IgD-negative memory B cell (primary cell): ENCODE measurements around the gene SLC12A4. TPM values are rescaled to one million over a fixed set of nuclear protein-coding genes. Genes with fewer than 3 reads are reported as not detected.
"Not testable (repeated sequence)": the region's sequence is repeated elsewhere in the genome, so short reads cannot be mapped to it uniquely, and the experiment has no call there.

Source experiments
- H3K27ac Mint-ChIP-seq, 3 donors: one replicate each; pipeline ENCODE4 v1.8.0; 2020 to 2022; ENCODE audit warnings: mild to moderate bottlenecking in 3 of 3, mixed read lengths in 3 of 3, moderate library complexity in 1 of 3
- H3K27me3 Mint-ChIP-seq: one replicate; pipeline ENCODE4 v1.8.0; 2021; ENCODE audit warnings: mixed read lengths
- H3K36me3 Mint-ChIP-seq: one replicate; pipeline ENCODE4 v1.8.0; 2020; ENCODE audit warnings: mild to moderate bottlenecking, mixed read lengths
- H3K4me1 Mint-ChIP-seq, 3 donors: one replicate each; pipeline ENCODE4 v1.8.0; 2020 to 2022; ENCODE audit warnings: mixed read lengths in 3 of 3, mild to moderate bottlenecking in 1 of 3
- H3K4me3 Mint-ChIP-seq, 4 donors: one replicate each; pipeline ENCODE4 v1.8.0; 2020 to 2022; ENCODE audit warnings: mild to moderate bottlenecking in 4 of 4, mixed read lengths in 4 of 4, moderate library complexity in 3 of 4
- H3K9me3 Mint-ChIP-seq, 3 donors: one replicate each; pipeline ENCODE4 v1.8.0; 2020 to 2021; ENCODE audit warnings: mixed read lengths in 3 of 3, mild to moderate bottlenecking in 1 of 3
- polyA plus RNA-seq: library from polyadenylated mRNA; unstranded; fragments of 300-500 nt; fragmentation: Illumina TruSeq; gene quantifications from one replicate; pipeline ENCODE4 v1.2.3, GENCODE V29; 2021

SLC12A4 gene
- polyA plus RNA-seq, 1 donor from 2014 or later: 3.9 TPM

- Mint-ChIP-seq H3K27me3 (no peaks in the 10 kb centered on the region), H3K36me3 (no peaks in the 10 kb centered on the region), H3K4me3 (peak overlapping the region in 1 of 4 donors; percentile 14), H3K9me3 (no peaks in the 10 kb centered on the region), H3K4me1 (peaks cover 5 to 12% (median 7%) of the 10 kb centered on the region in 3 donors), H3K27ac (peak overlapping the region in 1 of 3 donors; percentile 39)
Observed at GRCh38 chr16:67975321-67976105, 7.1 kb upstream of the SLC12A4 start.

DNA sequence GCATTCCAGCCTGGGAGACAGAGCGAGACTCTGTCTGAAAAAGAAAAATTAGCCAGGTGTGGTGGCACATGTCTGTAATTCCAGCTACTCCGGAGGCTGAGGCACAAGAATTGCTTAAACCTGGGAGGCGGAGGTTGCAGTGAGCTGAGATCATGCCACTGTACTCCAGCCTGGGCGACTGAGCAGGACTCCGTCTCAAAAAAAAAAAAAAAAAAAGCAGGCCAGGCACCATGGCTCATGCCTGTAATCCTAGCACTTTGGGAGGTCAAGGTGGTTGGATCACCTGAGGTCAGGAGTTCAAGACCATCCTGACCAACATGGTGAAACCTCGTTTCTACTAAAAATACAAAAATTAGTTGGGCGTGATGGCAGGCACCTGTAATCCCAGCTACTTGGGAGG lies 3.8 kb upstream of the SLC12A4 start:
- not testable (repeated sequence) for H3K4me3 Mint-ChIP-seq, H3K9me3 Mint-ChIP-seq, H3K27ac Mint-ChIP-seq, H3K36me3 Mint-ChIP-seq, H3K27me3 Mint-ChIP-seq
- H3K4me1 Mint-ChIP-seq: peaks cover 12 to 15% (median 13%) of the 10 kb centered on the region in 3 donors

DNA sequence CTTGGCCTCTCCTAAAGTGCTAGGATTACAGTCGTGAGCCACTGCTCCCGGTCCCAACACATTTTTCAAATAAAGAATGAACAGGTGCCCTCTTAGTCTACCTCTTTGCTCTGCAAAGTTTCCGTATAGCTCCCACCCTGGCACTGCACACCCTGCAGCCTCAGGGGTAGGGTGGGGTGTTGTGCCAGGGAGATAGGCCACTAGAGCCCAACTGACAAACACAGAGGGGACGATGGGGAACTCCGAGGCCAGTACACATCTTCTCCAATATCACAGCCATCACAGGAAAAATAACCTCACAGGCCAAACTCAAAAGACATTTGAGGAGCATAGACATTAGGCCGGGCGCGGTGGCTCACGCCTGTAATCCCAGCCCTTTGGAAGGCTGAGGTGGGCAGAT lies 2.7 kb upstream of the SLC12A4 start:
- peak overlapping the region in 3 of 4 donors; percentile 11 to 83 (median 41) for H3K4me3 Mint-ChIP-seq
- H3K36me3 Mint-ChIP-seq: no peaks in the 10 kb centered on the region
- no peak overlapping the region for H3K27ac Mint-ChIP-seq
- H3K27me3 Mint-ChIP-seq: no peaks in the 10 kb centered on the region
- H3K4me1 Mint-ChIP-seq: peaks cover 11 to 20% (median 16%) of the 10 kb centered on the region in 3 donors
- no peaks in the 10 kb centered on the region for H3K9me3 Mint-ChIP-seq

DNA sequence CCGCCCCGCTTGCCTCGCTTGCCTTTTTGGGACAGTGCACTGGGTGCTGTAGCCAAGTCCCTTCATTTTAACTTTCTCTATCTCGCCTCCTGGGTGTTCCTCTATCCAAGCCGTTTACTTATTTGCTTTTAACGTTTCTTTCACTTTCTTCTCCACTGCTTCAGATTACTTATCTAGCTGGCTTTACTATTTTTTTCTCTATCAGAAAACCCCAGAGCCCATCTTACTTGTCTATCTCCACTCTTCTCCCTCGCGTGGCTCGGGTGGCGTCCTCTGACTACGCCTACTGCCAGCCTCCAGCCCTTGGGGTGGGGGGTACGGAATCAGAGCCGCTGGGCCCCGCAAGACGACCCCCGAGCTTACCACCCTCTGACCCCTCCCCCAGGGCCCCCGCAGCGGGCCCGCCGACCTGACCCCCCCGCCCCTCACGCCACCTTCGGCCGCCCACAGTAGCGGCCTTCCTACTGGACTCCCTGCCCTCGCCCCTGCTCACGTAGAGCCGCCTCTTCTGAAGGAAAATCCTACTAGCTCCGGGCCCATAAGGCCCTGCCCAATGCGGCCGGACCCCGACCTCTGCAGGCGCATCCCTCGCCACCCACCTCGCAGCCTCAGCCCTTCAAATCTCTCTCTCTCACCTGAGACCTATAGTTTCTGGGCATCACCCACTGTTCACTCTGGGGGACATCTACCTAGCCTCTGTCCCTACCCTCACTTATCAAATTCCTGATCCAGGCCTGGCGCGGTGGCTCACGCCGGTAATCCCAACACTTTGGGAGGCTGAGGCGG lies 1.0 kb upstream of the SLC12A4 start:
- H3K27me3 Mint-ChIP-seq: no peaks in the 10 kb centered on the region
- H3K36me3 Mint-ChIP-seq: peaks cover 1% of the 10 kb centered on the region
- no peaks in the 10 kb centered on the region for H3K9me3 Mint-ChIP-seq
- peak overlapping the region; percentile 2 to 91 (median 75) for H3K27ac Mint-ChIP-seq
- peaks cover under 1 to 18% (median 14%) of the 10 kb centered on the region in 3 donors for H3K4me1 Mint-ChIP-seq
- H3K4me3 Mint-ChIP-seq: peak overlapping the region; percentile 82 to 100 (median 95)

DNA sequence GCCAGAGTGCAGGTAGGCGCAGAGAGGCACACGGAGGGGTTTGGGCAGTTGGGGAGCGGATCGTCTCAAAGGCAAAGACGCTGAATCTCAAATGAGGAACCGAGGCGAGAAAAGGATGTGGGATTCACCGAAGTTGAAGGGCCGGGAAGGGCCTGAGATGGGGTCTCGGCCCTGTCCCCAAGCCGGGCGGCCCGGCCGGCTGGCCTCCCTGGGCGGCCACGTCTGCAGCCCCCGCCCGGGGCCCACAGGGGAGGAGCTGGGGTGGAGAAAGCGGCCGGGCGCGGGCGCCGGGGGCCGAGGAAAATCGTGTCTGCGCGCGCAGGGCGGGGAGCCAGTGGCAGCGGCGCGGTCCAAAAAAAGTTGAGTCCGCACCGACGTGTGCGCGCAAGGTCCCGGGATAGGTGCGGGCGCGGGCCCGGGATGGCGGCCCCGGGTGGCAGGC lies 458 bp downstream of the SLC12A4 start:
- Mint-ChIP-seq H3K36me3 (peaks cover 3% of the 10 kb centered on the region), H3K4me1 (peaks cover 0 to 19% (median 16%) of the 10 kb centered on the region in 3 donors), H3K9me3 (no peaks in the 10 kb centered on the region), H3K27me3 (no peaks in the 10 kb centered on the region), H3K27ac (peak overlapping the region in 1 of 3 donors; percentile 92), H3K4me3 (peak overlapping the region; percentile 81 to 98 (median 98))

GRCh38 chr16:67967183-67967957 lies 1.1 kb downstream of the SLC12A4 start:
- Mint-ChIP-seq H3K9me3 (no peaks in the 10 kb centered on the region), H3K4me3 (peak overlapping the region; percentile 81 to 98 (median 98)), H3K27ac (peak overlapping the region in 1 of 3 donors; percentile 92), H3K36me3 (peaks cover 7% of the 10 kb centered on the region), H3K27me3 (no peaks in the 10 kb centered on the region), H3K4me1 (peaks cover 0 to 19% (median 17%) of the 10 kb centered on the region in 3 donors)

DNA sequence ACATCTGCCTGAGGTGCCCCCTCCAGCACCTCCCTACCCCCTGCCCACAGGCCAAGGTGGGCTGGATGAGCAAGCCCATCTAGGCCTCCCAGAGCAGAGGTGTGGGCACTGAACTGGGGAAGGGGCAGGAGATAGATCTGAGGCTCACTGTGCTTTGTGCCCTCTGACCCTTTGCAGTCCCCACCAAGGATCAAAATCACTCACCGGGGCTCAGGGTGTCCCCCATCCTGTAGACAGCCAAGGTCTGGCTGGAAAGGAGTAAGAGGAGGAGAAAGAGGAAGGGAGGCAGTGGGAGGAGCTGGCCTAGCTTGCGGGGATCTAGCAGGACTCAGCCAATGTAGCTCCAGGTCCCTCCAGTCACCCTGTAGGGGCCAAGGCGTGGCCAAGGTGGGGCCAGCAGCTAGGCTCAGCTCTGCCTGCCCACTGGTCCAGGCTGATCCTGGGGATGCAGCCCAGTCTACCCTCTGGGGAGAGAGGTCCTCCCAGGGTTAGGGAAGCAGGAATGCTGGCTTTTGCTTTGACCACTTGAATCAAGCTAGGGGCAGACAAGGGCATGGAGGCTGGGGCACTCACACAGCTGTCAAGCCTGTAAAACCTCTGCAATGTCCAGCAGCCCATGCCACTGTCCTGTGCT lies 1.8 kb downstream of the SLC12A4 start:
- peaks cover 7% of the 10 kb centered on the region for H3K36me3 Mint-ChIP-seq
- no peaks in the 10 kb centered on the region for H3K27me3 Mint-ChIP-seq
- peak overlapping the region in 1 of 3 donors; percentile 92 for H3K27ac Mint-ChIP-seq
- H3K4me1 Mint-ChIP-seq: peaks cover 0 to 19% (median 17%) of the 10 kb centered on the region in 3 donors
- H3K4me3 Mint-ChIP-seq: peak overlapping the region; percentile 38 to 98 (median 89)
- H3K9me3 Mint-ChIP-seq: no peaks in the 10 kb centered on the region

DNA sequence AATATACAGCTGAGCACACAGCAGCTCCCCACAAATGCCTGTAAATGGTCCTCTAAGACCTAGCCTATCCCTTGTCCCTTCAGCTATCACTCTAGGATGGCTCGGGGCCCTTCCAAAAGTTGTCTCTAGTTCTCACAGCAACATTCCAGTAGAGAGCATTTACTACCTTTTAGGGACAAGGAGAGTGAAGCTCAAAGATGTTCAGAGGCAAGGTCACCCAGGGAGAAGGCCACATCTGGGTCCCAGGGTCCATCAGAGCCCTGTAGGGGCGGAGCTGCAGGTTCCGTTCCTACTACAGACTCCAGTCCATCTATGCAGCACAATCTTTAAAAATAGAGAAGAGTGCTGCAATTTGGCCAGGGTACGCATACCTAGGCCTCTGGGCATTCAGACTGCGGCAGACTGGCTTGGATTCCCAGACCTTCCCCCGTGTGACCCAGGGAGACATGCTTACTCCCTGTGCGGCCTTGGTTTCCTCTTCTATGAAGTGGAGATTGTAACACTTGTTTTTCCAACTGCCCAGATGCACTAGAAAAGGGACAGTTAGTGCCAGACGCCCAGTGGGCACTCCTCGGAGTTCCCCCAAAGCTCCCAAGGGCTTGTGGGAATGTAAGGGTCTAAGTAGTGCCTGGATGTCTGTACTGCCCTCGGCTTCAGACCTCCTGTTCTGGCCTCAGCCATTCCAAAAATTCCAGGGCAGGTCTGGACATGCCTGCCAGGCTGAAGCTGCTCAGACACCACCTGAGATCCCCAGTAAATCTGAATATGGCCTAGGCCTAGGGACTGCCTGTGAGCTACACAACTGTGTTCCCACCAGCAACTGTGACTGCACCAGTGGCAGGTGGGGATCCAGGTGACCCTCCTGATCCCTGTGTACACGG lies 2.5 kb downstream of the SLC12A4 start:
- H3K27ac Mint-ChIP-seq: no peak overlapping the region
- no peaks in the 10 kb centered on the region for H3K27me3 Mint-ChIP-seq
- H3K36me3 Mint-ChIP-seq: peaks cover 8% of the 10 kb centered on the region

GRCh38 chr16:67964477-67965131 lies 3.8 kb downstream of the SLC12A4 start:
- no peaks in the 10 kb centered on the region for H3K9me3 Mint-ChIP-seq
- peaks cover 0 to 17% (median 17%) of the 10 kb centered on the region in 3 donors for H3K4me1 Mint-ChIP-seq
- peaks cover 8% of the 10 kb centered on the region for H3K36me3 Mint-ChIP-seq
- peak overlapping the region in 2 of 4 donors; percentile 4 to 52 for H3K4me3 Mint-ChIP-seq
- no peaks in the 10 kb centered on the region for H3K27me3 Mint-ChIP-seq
- no peak overlapping the region for H3K27ac Mint-ChIP-seq

More for the DNA sequence above, 2.5 kb downstream of the SLC12A4 start:
- peaks cover 0 to 19% (median 17%) of the 10 kb centered on the region in 3 donors for H3K4me1 Mint-ChIP-seq
- H3K4me3 Mint-ChIP-seq: peak overlapping the region in 2 of 4 donors; percentile 27 to 81
- H3K9me3 Mint-ChIP-seq: no peaks in the 10 kb centered on the region

DNA sequence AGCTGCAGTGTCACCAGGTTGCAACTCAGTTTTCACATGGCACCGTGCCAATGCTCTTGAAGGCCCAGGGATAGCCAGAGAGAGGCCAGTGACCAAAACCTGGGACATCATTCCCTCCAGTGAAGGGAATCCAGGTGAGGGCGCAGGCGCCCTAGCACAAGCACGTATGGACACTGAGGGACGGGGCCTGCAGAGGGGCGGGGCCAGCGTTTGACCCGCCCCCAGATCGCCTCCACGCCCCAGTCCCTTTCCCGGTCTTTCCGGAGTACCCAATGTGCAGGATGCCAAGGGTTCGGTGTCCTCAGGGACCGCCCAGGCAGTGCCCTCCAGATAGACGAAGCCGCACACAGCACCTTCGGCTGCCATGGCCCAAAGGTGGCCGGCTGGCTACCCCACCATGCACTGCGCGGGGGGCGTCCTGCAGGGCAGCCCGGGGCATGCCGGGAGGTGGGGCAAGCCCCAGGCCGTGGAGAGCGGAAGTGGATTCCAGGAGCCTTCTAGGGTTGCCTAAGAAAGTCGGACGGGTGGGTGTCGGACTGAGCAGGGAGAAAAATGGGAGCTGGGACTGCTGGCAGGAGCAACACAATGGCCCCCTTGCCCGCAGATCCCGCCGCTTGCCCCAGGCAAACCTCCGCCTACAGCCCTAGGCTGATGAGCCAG lies 4.6 kb downstream of the SLC12A4 start:
- Mint-ChIP-seq H3K27me3 (no peaks in the 10 kb centered on the region), H3K36me3 (peaks cover 8% of the 10 kb centered on the region), H3K4me1 (peaks cover 0 to 15% (median 14%) of the 10 kb centered on the region in 3 donors), H3K4me3 (peak overlapping the region in 1 of 4 donors; percentile 4), H3K27ac (no peak overlapping the region), H3K9me3 (no peaks in the 10 kb centered on the region)

DNA sequence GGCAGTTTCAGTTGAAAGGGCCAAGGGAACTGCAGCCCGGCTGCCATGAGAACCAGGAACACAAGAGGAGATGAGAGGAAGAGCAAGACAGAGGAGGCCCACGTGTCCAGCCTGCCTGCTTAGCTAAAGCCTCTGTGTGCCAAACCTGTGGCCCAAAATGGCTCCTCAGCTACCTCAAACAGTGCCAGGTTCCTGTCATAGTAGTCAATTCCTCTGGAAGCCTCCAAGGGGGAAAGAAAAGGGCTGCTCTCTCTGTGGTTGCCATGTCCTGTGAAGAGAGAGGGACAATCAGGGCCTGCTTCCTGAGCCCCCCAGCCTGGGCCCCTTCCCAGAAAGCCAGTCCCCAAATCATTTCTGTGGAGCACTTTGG lies 5.2 kb downstream of the SLC12A4 start:
- H3K4me1 Mint-ChIP-seq: peaks cover 0 to 15% (median 14%) of the 10 kb centered on the region in 3 donors
- no peak overlapping the region for H3K4me3 Mint-ChIP-seq
- no peaks in the 10 kb centered on the region for H3K27me3 Mint-ChIP-seq
- H3K27ac Mint-ChIP-seq: no peak overlapping the region
- H3K36me3 Mint-ChIP-seq: peaks cover 8% of the 10 kb centered on the region
- H3K9me3 Mint-ChIP-seq: no peaks in the 10 kb centered on the region

GRCh38 chr16:67962135-67962534 lies 6.3 kb downstream of the SLC12A4 start:
- Mint-ChIP-seq H3K27ac (no peak overlapping the region), H3K36me3 (peaks cover 8% of the 10 kb centered on the region), H3K27me3 (no peaks in the 10 kb centered on the region), H3K4me1 (peaks cover 0 to 9% (median 8%) of the 10 kb centered on the region in 3 donors), H3K9me3 (no peaks in the 10 kb centered on the region), H3K4me3 (no peak overlapping the region)

DNA sequence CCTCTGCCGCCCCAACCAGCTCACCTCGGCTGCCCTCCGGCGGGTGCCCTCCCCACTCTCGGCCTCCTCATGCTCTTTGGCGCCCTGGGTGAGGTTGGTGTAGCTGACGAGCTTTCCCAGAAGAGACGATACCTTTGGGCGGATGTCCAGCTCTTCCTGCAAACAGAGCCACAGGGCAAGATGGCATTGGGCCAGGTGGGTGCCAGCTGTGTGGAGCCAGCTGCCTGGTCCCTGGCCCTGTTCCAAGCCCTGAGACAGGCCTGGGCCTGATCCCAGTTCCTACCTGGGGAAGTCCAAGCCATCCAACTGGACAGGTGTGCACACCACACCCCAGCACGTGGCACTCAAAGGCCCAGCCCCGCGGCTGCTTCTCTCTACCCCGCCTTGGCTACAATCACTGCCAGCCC lies 6.9 kb downstream of the SLC12A4 start:
- no peak overlapping the region for H3K4me3 Mint-ChIP-seq
- no peak overlapping the region for H3K27ac Mint-ChIP-seq
- no peaks in the 10 kb centered on the region for H3K9me3 Mint-ChIP-seq
- H3K4me1 Mint-ChIP-seq: peaks cover 0 to 6% (median 6%) of the 10 kb centered on the region in 3 donors
- H3K36me3 Mint-ChIP-seq: peaks cover 8% of the 10 kb centered on the region
- no peaks in the 10 kb centered on the region for H3K27me3 Mint-ChIP-seq
